GM12878 (cell line): ENCODE results near the gene DNAJC6. TPM values are rescaled to one million over a fixed set of nuclear protein-coding genes. Genes with fewer than 3 reads are reported as not detected.

ENCODE experiments used
- ATAC-seq: fragments of 200-7000 bp; cut with Tn5 transposase; 3 replicates; pipeline ENCODE4 v1.9.1; 2020; ENCODE audit warnings: mild to moderate bottlenecking, moderate library complexity
- BruUV-seq: library from RNA; stranded (reverse); fragments of 400-500 nt; replicated peaks from 2 replicates; lab custom pipeline; 2021; lab: Mats Ljungman, UMichigan
- CTCF ChIA-PET: fragments of 300-600 bp; sonication (Branson Sonifier 250); formaldehyde crosslinking; extraction: SDS; loops from one replicate; lab custom pipeline; 2021; ENCODE audit warnings: inconsistent platforms; lab: Yijun Ruan, JAX
- POLR2A ChIA-PET: fragments of 350-600 bp; formaldehyde crosslinking; extraction: SDS; loops from one replicate; lab custom pipeline; 2021; ENCODE audit warnings: inconsistent platforms; lab: Charles Lee
- RAD21 ChIA-PET: fragments of 300-600 bp; sonication (Branson Sonifier 250); formaldehyde crosslinking; loops from one replicate; lab custom pipeline; 2023; ENCODE audit warnings: antibody characterized with exemption; ENCODE audit not compliant: unreplicated experiment; lab: Charles Lee
- SMC1A ChIA-PET: fragments of 300-600 bp; sonication (Branson Sonifier 250); formaldehyde crosslinking; loops from one replicate; lab custom pipeline; 2023; ENCODE audit not compliant: unreplicated experiment, uncharacterized antibody; lab: Charles Lee
- DNase-seq: peaks from one replicate; pipeline ENCODE4 v3.0.0-alpha.2; 2011; ENCODE audit warnings: low read depth, low spot score
- FAIRE-seq: peaks from 3 replicates; lab custom pipeline; 2011; peaks lifted over from hg19 to GRCh38; lab: Jason Lieb, UNC
- H2AFZ ChIP-seq: 2 replicates; pipeline ENCODE4 v1.6.0; 2011; ENCODE audit warnings: low read depth, low read length, control low read depth; ENCODE audit not compliant: control insufficient read depth
- H3K27ac ChIP-seq: 2 replicates; pipeline ENCODE4 v1.5.1; 2011; ENCODE audit warnings: control low read depth; ENCODE audit not compliant: control insufficient read depth, insufficient read depth
- H3K27me3 ChIP-seq, 2 experiments: replicated peaks in 1 of 2; 2 replicates each; pipeline versions ENCODE4 v1.6.0 to v1.6.1; 2011; ENCODE audit warnings: low read length in 1 of 2; ENCODE audit not compliant: control insufficient read depth in 2 of 2, insufficient read depth in 2 of 2
- H3K36me3 ChIP-seq, 2 experiments: 2 replicates each; pipeline ENCODE4 v1.5.1; 2011; ENCODE audit warnings: low read length in 1 of 2; ENCODE audit not compliant: control insufficient read depth in 2 of 2, insufficient read depth in 2 of 2
- H3K4me1 ChIP-seq: 2 replicates; pipeline ENCODE4 v1.6.1; 2011; ENCODE audit warnings: mild to moderate bottlenecking, low read length, moderate library complexity, mixed read lengths; ENCODE audit not compliant: control insufficient read depth, insufficient read depth
- H3K4me2 ChIP-seq: 2 replicates; pipeline ENCODE4 v1.6.0; 2011; ENCODE audit warnings: control low read depth; ENCODE audit not compliant: control insufficient read depth, insufficient read depth
- H3K4me3 ChIP-seq: fragments of 200-600 bp; sonication (generic); 2 replicates; pipeline ENCODE4 v1.5.1; 2016
- H3K79me2 ChIP-seq: 2 replicates; pipeline ENCODE4 v1.6.0; 2011; ENCODE audit warnings: low read length; ENCODE audit not compliant: control insufficient read depth, insufficient read depth
- H3K9ac ChIP-seq: 2 replicates; pipeline ENCODE4 v1.8.0; 2011; ENCODE audit warnings: low read length, control low read depth, mixed read lengths; ENCODE audit not compliant: control insufficient read depth, insufficient read depth
- H3K9me3 ChIP-seq: replicated peaks from 3 replicates; pipeline ENCODE4 v1.5.1; 2011; ENCODE audit warnings: mild to moderate bottlenecking, low read length; ENCODE audit not compliant: control insufficient read depth, insufficient read depth
- H4K20me1 ChIP-seq: 2 replicates; pipeline ENCODE4 v1.6.0; 2011; ENCODE audit not compliant: control insufficient read depth, insufficient read depth
- DPF2 ChIP-seq: fragments of 450-650 bp; IDR thresholded peaks from 2 replicates; pipeline ENCODE4 v1.6.1; 2017; ENCODE audit warnings: mild to moderate bottlenecking
- E4F1 ChIP-seq: fragments of 450-650 bp; IDR thresholded peaks from 2 replicates; pipeline ENCODE4 v1.6.1; 2018; ENCODE audit warnings: borderline replicate concordance, mild to moderate bottlenecking; ENCODE audit not compliant: partially characterized antibody
- HDGF ChIP-seq: fragments of 450-650 bp; IDR thresholded peaks from 2 replicates; pipeline ENCODE4 v1.6.1; 2016; ENCODE audit warnings: antibody characterized with exemption
- LARP7 ChIP-seq: fragments of 450-650 bp; IDR thresholded peaks from 2 replicates; pipeline ENCODE4 v1.6.1; 2017; ENCODE audit warnings: mild to moderate bottlenecking
- POLR2A ChIP-seq: IDR thresholded peaks from 2 replicates; pipeline ENCODE4 v1.6.1; 2011; ENCODE audit warnings: low read depth, mild to moderate bottlenecking, low read length
- RAD51 ChIP-seq: fragments of 450-650 bp; IDR thresholded peaks from 2 replicates; pipeline ENCODE4 v1.6.1; 2016; ENCODE audit warnings: moderate library complexity, mild to moderate bottlenecking, inconsistent platforms
- RB1 ChIP-seq: fragments of 450-650 bp; formaldehyde crosslinking; IDR thresholded peaks from 2 replicates; pipeline ENCODE4 v1.6.1; 2017; ENCODE audit warnings: mild to moderate bottlenecking, borderline replicate concordance
- STAT1 ChIP-seq: fragments of 450-650 bp; conservative IDR thresholded peaks from 2 replicates; pipeline ENCODE4 v1.6.1; 2014; ENCODE audit warnings: antibody characterized with exemption, mild to moderate bottlenecking
- ZBTB33 ChIP-seq: fragments of 450-650 bp; IDR thresholded peaks from 2 replicates; pipeline ENCODE4 v1.6.1; 2017; ENCODE audit warnings: mild to moderate bottlenecking
- ZNF207 ChIP-seq: fragments of 450-650 bp; IDR thresholded peaks from 2 replicates; pipeline ENCODE4 v1.6.1; 2014; ENCODE audit warnings: antibody characterized with exemption, mild to moderate bottlenecking, borderline replicate concordance
- WGBS: methylation state at CpG from one replicate; pipeline ENCODE4 v1.1.6; 2016; ENCODE audit warnings: low lambda C conversion rate; ENCODE audit not compliant: insufficient replicate concordance, insufficient coverage; ENCODE audit errors: missing lambda C conversion rate; 5-methylcytosine and 5-hydroxymethylcytosine counted together
- in situ Hi-C: fragments of 300-500 bp; cut with MboI; formaldehyde crosslinking; loops from 9 replicates; pipeline ENCODE4 v1.14.3; 2018; ENCODE audit warnings: mixed read lengths
- intact Hi-C: fragments of 100-400 bp; cut with micrococcal nuclease; formaldehyde crosslinking; loops from one replicate; pipeline ENCODE4 v1.14.2; 2022; ENCODE audit not compliant: unreplicated experiment
- polyA plus RNA-seq, 11 experiments: library from polyadenylated mRNA; depleted of rRNA in 4 of 11; unstranded in 6 of 11; stranded (reverse) in 5 of 11; fragments of >200 nt; fragmentation: Nextera tagmentation in 4 of 11; fragmentation: Illumina TruSeq in 1 of 11; extraction: Ambion mirVana in 4 of 11; extraction: Trizol in 1 of 11; gene quantifications; 1 replicate in 1 of 11; 2 replicates in 10 of 11; pipeline versions ENCODE4 v1.2.1 to v1.2.3, GENCODE V29; 2011 to 2016; ENCODE audit warnings: inconsistent platforms in 2 of 11, missing spikeins in 2 of 11, low read depth in 1 of 11
- total RNA-seq, 4 experiments: library from RNA; depleted of rRNA in 3 of 4; stranded (reverse); fragments of >200 nt in 3 of 4; fragmentation: Illumina TruSeq in 1 of 4; extraction: Trizol in 1 of 4; gene quantifications; 2 replicates each; pipeline versions ENCODE4 v1.2.1 to v1.2.3, GENCODE V29; 2013 to 2021
- TF ChIP-seq, protein P1 (sequence below): fragments of 450-650 bp; IDR thresholded peaks from 2 replicates; pipeline ENCODE4 v1.6.1; 2017; ENCODE audit warnings: mild to moderate bottlenecking, moderate library complexity

The DNAJC6 gene
- total and polyA plus RNA-seq, 10 of the 15 experiments (the other 5 are each of a cell fraction or from before 2014, with no cell fraction given): 0.08 to 4.3 (median 2.7) TPM

- TF ChIP-seq ZBTB33 (no peak), E4F1 (no peak)
Measured at GRCh38 chr1:65372557-65372956, 63.2 kb downstream of the DNAJC6 start (continued).

- intact Hi-C loops (no loop called here), in situ Hi-C loops (no loop called here)
- Histone ChIP-seq H3K27me3 (no peaks in the 10 kb centered on the region), H3K9ac (no peak overlapping the region), H3K79me2 (no peaks in the 10 kb centered on the region), H4K20me1 (no peaks in the 10 kb centered on the region), H3K4me2 (no peak overlapping the region), H3K4me3 (no peak overlapping the region), H3K9me3 (no peaks in the 10 kb centered on the region), H3K36me3 (no peaks in the 10 kb centered on the region), H2AFZ (no peak overlapping the region), H3K4me1 (no peaks in the 10 kb centered on the region), H3K27ac (no peak overlapping the region)
- ChIA-PET SMC1A (no interaction called here), RAD21 (no interaction called here), POLR2A (no interaction called here), CTCF (no interaction called here)
- BruUV-seq: no TSS peak
- ATAC-seq (no peak), FAIRE-seq (no peak), DNase-seq (no peak)
- 47% methylated on average over 4 of the region's 4 CpGs for WGBS
- TF ChIP-seq LARP7 (no peak), DPF2 (no peak), POLR2A (no peak), ZNF207 (no peak), HDGF (no peak), RB1 (no peak), RAD51 (no peak), STAT1 (no peak)
- TF ChIP-seq, protein P1, sequence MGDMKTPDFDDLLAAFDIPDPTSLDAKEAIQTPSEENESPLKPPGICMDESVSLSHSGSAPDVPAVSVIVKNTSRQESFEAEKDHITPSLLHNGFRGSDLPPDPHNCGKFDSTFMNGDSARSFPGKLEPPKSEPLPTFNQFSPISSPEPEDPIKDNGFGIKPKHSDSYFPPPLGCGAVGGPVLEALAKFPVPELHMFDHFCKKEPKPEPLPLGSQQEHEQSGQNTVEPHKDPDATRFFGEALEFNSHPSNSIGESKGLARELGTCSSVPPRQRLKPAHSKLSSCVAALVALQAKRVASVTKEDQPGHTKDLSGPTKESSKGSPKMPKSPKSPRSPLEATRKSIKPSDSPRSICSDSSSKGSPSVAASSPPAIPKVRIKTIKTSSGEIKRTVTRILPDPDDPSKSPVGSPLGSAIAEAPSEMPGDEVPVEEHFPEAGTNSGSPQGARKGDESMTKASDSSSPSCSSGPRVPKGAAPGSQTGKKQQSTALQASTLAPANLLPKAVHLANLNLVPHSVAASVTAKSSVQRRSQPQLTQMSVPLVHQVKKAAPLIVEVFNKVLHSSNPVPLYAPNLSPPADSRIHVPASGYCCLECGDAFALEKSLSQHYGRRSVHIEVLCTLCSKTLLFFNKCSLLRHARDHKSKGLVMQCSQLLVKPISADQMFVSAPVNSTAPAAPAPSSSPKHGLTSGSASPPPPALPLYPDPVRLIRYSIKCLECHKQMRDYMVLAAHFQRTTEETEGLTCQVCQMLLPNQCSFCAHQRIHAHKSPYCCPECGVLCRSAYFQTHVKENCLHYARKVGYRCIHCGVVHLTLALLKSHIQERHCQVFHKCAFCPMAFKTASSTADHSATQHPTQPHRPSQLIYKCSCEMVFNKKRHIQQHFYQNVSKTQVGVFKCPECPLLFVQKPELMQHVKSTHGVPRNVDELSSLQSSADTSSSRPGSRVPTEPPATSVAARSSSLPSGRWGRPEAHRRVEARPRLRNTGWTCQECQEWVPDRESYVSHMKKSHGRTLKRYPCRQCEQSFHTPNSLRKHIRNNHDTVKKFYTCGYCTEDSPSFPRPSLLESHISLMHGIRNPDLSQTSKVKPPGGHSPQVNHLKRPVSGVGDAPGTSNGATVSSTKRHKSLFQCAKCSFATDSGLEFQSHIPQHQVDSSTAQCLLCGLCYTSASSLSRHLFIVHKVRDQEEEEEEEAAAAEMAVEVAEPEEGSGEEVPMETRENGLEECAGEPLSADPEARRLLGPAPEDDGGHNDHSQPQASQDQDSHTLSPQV: no peak
Measured at GRCh38 chr1:65377496-65378246, 68.3 kb downstream of the DNAJC6 start.
